ENCODE data around the gene METAP2.

DNA sequence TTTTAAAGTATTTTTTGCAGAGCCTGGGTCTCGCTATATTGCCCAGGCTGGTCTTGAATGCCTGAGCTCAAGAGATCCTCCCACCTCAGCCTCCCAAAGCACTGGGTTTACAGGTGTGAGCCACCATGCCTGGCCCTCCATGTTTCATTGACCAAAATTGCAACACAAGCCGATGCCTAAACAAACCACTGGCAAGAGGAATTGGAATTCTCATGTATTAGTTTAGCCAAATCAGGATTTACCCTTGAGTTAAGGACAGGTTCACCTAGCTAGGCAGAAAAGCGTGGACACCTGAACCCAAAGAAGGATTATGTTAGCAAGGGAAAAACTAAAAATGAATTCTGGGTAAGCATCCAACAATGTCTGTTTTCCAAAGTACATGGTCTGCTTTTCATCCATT, 14.6 kb upstream of the METAP2 start:
- TF ChIP-seq, protein P1, sequence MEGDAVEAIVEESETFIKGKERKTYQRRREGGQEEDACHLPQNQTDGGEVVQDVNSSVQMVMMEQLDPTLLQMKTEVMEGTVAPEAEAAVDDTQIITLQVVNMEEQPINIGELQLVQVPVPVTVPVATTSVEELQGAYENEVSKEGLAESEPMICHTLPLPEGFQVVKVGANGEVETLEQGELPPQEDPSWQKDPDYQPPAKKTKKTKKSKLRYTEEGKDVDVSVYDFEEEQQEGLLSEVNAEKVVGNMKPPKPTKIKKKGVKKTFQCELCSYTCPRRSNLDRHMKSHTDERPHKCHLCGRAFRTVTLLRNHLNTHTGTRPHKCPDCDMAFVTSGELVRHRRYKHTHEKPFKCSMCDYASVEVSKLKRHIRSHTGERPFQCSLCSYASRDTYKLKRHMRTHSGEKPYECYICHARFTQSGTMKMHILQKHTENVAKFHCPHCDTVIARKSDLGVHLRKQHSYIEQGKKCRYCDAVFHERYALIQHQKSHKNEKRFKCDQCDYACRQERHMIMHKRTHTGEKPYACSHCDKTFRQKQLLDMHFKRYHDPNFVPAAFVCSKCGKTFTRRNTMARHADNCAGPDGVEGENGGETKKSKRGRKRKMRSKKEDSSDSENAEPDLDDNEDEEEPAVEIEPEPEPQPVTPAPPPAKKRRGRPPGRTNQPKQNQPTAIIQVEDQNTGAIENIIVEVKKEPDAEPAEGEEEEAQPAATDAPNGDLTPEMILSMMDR (IDR thresholded peaks at IDR 0.05), result no peak
- TF ChIP-seq POLR2AphosphoS5 (IDR thresholded peaks at IDR 0.05; ENCODE audit: low read depth, low read length), result no peak
- TF ChIP-seq, protein P2, sequence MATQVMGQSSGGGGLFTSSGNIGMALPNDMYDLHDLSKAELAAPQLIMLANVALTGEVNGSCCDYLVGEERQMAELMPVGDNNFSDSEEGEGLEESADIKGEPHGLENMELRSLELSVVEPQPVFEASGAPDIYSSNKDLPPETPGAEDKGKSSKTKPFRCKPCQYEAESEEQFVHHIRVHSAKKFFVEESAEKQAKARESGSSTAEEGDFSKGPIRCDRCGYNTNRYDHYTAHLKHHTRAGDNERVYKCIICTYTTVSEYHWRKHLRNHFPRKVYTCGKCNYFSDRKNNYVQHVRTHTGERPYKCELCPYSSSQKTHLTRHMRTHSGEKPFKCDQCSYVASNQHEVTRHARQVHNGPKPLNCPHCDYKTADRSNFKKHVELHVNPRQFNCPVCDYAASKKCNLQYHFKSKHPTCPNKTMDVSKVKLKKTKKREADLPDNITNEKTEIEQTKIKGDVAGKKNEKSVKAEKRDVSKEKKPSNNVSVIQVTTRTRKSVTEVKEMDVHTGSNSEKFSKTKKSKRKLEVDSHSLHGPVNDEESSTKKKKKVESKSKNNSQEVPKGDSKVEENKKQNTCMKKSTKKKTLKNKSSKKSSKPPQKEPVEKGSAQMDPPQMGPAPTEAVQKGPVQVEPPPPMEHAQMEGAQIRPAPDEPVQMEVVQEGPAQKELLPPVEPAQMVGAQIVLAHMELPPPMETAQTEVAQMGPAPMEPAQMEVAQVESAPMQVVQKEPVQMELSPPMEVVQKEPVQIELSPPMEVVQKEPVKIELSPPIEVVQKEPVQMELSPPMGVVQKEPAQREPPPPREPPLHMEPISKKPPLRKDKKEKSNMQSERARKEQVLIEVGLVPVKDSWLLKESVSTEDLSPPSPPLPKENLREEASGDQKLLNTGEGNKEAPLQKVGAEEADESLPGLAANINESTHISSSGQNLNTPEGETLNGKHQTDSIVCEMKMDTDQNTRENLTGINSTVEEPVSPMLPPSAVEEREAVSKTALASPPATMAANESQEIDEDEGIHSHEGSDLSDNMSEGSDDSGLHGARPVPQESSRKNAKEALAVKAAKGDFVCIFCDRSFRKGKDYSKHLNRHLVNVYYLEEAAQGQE (IDR thresholded peaks at IDR 0.05; ENCODE audit: insufficient read depth in 1 of 2, low read depth in 2 of 2, low read length in 1 of 2), result no peak

Measured in Panc1 (cell line).